Left cardiac atrium (tissue), 4 donors: ENCODE results near the gene KLRG1. TPM values are rescaled to one million over a fixed set of nuclear protein-coding genes. Genes with fewer than 3 reads are reported as not detected.
A peak's percentile ranks its signal among the peaks of the same experiment; 100 is the strongest.

Experiments
- ATAC-seq, 2 donors: fragments of 200-7000 bp; cut with Tn5 transposase; one replicate each; pipeline ENCODE4 v1.9.1; 2020; ENCODE audit warnings: mild to moderate bottlenecking in 2 of 2, moderate library complexity in 2 of 2
- DNase-seq: peaks from one replicate; pipeline ENCODE4 v3.0.0-alpha.2; 2020
- intact Hi-C, 2 donors: fragments of 100-400 bp; cut with DNase I; formaldehyde crosslinking; loops; one replicate each; pipeline versions ENCODE4 v1.14.1 to v1.15.1; 2022 to 2023
- total RNA-seq, 2 donors: library from RNA; stranded (reverse); fragmentation: NEBNext Ultra II Directional; extraction: Animal tissue kit (Norgen Biotek cat#: 25700); gene quantifications; one replicate each; pipeline ENCODE4 v1.2.1, GENCODE V29; 2021
- donor health status: DM: no; HTN: yes; CAD: no.
- donor health status: DM: no; HTN: yes; CAD: no; lungs with severe emphysema.
- donor health status: DM: yes; HTN: yes; CAD: no.
- donor health status: Dilated cardiomyopathy.

Gene KLRG1
- total RNA-seq, 2 donors from 2014 or later: 3.1 to 7.7 TPM

GRCh38 chr12:8969861-8970411, 19.4 kb upstream of the KLRG1 start:
- ATAC-seq: no peak
- intact Hi-C loops: no loop called here
- DNase-seq: no peak

GRCh38 chr12:8970432-8970831, 18.9 kb upstream of the KLRG1 start:
- DNase-seq (no peak), ATAC-seq (no peak)
- intact Hi-C loops: no loop called here

DNA sequence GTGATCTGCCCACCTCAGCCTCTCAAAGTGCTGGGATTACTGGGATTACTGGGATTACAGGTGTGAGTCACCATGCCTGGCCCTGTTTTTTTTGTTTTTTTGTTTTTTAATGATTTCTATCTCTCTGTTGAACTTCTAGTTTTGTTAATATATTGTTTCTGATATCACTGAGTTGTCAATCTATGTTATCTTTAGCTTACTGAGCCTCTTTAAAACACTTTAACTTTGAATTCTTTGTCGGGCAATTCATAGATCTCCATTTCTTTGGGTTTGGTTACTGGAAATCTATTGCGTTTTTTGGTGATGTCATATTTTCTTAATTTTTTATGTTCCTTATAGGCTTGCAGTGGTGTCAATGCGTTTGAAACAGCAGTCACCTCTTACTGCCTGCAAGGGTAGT, 9.2 kb upstream of the KLRG1 start:
- no peak for ATAC-seq
- intact Hi-C loops: no loop called here
- no peak for DNase-seq

DNA sequence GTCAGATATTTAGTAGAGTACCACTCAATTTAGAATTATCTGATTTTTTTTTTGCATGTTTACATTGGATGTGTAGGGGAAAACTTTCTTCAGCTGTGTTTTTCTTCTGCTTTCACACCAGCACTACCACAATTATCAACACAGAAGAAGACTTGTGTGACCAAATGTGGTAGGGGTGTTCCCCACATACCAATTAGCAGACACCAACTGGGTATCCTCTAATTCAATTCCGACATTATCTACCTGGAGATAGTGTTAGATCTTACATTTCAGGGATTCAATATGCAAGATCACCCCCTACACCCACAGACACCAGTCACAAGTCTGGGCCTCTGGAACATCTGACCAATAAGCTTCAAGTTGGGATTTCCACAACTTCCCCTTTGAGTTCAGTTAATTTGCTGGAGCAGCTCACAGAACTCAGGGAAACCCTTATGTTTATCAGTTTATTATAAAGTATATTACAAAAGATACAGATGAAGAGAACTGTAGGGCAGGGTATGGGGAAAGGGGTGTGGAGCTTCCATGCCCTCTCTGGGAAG, 4.1 kb upstream of the KLRG1 start:
- intact Hi-C loops: no loop called here
- ATAC-seq: no peak
- DNase-seq: no peak

DNA sequence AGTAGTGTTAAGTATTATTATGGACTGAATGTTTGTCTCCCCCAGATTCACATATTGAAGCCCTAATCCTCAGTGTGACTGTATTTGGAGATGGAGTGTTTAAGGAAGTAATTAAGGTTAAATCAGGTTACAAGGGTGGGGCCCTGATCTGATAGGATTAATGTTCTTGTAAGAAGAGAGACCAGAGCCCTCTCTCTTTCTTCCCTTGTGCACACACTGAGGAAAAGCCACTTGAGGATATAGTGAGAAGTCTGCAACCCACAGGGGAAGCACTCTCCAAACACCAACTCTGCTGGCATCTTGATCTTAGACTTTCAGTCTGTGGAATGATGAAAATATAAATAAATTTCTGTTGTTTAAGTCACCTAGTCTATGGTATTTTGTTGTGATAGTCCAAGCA, 2.2 kb upstream of the KLRG1 start:
- intact Hi-C loops: no loop called here
- no peak for ATAC-seq
- DNase-seq: no peak

GRCh38 chr12:8987685-8988084, 1.7 kb upstream of the KLRG1 start:
- intact Hi-C loops: no loop called here
- no peak for DNase-seq
- no peak for ATAC-seq

DNA sequence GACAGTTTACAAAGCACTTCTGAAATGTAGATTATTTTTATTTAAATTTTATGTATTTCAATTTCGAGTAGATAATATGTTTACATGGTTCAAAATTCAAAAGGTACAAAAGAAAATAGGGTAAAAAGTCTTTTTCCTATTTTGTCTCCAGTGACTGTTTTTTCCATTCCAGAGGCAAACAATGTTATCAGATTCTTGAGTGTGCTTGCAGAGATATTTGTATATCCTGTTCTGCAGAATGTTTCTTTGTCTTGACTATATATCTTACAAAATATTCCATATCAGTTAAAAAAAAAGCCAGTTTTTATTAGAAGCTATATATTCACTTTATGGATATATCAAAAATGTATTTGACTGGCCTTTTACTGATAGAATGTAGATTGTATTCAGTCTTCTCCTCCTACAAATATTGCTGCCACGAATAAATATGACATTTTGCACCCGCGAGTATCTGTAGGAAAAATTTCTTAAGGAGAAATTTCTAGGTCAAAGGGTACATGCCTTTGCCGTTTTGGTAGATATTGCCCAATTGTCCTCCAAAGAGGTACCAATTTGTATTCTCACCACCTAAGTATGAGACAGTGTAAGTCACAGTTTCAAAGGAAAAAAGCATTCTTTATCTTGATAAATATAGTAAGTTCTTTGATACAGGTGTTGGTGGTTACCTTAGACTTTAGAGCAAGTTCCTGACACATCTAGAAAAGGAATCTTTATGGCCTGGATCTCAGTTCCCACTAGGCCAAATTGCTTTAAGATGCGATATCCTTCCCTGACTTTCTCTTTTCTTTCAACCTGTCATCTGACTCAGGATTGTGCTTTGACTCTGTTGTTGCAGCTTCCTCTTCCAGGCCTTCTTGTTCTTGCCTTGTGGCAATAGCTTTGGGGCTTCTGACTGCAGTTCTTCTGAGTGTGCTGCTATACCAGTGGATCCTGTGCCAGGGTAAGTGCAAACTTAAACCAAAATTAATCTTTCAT, 2.3 kb downstream of the KLRG1 start:
- no peak for DNase-seq
- intact Hi-C loops: no loop called here
- ATAC-seq: no peak

- ATAC-seq (no peak), DNase-seq (no peak)
- intact Hi-C loops: no loop called here
Measured at GRCh38 chr12:8993827-8994226, 4.5 kb downstream of the KLRG1 start.

- DNase-seq: no peak
- ATAC-seq: no peak
- intact Hi-C loops: no loop called here
Measured at GRCh38 chr12:8995021-8995775, 5.9 kb downstream of the KLRG1 start.

DNA sequence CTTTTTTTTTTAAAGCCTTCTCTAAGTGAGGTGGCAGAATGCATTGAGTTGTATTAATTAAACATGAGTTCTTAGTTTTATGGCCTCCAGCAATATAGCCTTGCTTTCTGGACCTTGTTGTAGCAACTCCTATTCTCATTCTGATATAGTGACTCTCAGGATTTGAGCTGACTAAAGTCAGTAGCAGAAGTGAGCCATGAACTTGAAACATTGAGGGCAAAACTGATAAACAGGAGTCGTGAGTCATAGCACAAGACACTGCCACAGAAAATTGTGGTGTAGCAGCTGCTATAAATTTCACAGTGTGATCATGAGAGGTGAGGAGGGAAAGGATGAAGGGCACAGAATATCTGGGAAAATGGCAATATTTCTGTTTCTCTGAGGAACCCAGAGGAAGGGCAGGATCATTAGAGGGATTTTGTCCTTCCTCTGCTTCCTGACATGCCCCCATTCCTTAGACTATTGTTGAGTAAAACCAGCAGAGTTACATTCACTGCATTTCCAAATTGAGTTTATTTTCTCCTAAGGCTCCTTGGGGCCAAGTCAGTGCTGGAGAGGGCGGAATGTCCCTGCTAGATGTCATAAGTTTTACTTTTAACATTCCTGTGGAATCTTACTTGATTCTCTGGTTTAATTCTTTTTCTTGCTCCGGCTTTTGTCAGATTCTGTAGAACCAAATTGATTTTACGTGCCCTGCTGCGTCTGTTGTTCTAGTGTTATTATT, 7.5 kb downstream of the KLRG1 start:
- peak in 1 of 2 donors; percentile 51 for ATAC-seq
- intact Hi-C loops: no loop called here
- no peak for DNase-seq

DNA sequence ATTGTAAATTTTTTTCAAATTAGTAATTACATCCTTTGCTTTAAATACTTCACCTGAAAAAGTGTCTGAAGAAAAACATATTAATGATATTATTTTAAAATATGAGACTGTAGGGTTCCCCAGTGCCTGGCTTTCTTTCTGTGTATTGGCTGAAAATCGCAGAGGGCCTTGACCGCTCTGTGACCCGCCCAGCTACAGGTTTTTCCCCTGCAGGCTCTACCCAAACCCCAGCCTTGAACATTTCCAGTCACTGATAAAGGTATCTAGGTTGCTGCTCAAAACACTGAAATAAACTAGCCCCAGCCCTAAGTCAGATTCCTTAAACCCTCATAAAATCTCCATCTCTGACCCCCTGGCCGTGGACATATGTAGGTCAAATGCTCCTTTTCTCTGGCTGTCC, 11.9 kb downstream of the KLRG1 start:
- intact Hi-C loops: no loop called here
- no peak for ATAC-seq
- DNase-seq: no peak

- DNase-seq (no peak), ATAC-seq (no peak)
- intact Hi-C loops: no loop called here
Measured at GRCh38 chr12:9002335-9002734, 13.0 kb downstream of the KLRG1 start.

DNA sequence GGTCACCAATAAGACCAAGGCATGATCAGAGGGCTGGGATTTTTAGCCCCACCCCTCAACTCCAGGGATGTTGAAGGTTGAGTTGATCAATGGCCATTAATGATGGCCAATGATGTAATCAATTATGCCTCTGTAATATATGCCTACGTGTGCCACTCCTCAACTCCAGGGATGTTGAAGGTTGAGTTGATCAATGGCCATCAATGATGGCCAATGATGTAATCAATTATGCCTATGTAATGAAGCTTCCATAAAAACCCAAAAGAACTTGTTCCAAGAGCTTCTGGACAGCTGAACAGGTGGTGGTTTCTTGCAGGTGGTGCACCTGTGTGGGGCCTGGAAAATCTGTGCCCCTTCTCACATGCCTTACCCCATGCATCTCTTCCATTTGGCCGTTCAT, 33.2 kb downstream of the KLRG1 start:
- ATAC-seq (no peak), DNase-seq (no peak)
- intact Hi-C loops: no loop called here

- DNase-seq (no peak), ATAC-seq (no peak)
- intact Hi-C loops: no loop called here
Measured at GRCh38 chr12:9024512-9024911, 35.2 kb downstream of the KLRG1 start.

- no peak for ATAC-seq
- no peak for DNase-seq
- intact Hi-C loops: no loop called here
Measured at GRCh38 chr12:9027161-9028059, 38.1 kb downstream of the KLRG1 start.

DNA sequence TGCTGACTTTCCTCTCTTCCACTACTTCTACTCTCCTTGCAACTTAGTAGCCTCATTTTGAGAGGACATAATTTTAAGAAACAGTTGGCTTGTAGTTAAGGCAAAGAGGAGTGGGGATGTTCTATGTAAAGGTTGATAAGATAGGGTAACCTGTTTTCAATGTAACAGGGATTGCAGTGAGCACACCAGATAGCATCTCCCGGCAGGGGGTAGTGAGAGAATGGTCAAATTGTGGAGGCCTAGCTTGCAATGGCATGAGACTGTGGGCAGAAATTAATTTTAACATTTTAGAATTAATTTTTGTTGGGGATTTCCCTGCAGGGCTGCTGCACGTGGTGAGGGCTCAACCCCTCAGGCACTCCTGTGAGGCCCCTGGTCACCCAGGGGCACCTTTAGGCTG, 41.4 kb downstream of the KLRG1 start:
- DNase-seq (no peak), ATAC-seq (no peak)
- intact Hi-C loops: loop anchor here (10.0 kb wide), 2 partner anchors 76 to 256 kb away; no protein-coding TSS in a partner anchor

GRCh38 chr12:9032202-9032964, 43.0 kb downstream of the KLRG1 start:
- intact Hi-C loops: loop anchor here (10.0 kb wide), 2 partner anchors 78 to 258 kb away; no protein-coding TSS in a partner anchor
- ATAC-seq (no peak), DNase-seq (no peak)
